Measurements from ENCODE around the gene LRRC73.
"Not testable (repeated sequence)": the region's sequence is repeated elsewhere in the genome, so short reads cannot be mapped to it uniquely, and the experiment has no call there.

Gene LRRC73

DNA sequence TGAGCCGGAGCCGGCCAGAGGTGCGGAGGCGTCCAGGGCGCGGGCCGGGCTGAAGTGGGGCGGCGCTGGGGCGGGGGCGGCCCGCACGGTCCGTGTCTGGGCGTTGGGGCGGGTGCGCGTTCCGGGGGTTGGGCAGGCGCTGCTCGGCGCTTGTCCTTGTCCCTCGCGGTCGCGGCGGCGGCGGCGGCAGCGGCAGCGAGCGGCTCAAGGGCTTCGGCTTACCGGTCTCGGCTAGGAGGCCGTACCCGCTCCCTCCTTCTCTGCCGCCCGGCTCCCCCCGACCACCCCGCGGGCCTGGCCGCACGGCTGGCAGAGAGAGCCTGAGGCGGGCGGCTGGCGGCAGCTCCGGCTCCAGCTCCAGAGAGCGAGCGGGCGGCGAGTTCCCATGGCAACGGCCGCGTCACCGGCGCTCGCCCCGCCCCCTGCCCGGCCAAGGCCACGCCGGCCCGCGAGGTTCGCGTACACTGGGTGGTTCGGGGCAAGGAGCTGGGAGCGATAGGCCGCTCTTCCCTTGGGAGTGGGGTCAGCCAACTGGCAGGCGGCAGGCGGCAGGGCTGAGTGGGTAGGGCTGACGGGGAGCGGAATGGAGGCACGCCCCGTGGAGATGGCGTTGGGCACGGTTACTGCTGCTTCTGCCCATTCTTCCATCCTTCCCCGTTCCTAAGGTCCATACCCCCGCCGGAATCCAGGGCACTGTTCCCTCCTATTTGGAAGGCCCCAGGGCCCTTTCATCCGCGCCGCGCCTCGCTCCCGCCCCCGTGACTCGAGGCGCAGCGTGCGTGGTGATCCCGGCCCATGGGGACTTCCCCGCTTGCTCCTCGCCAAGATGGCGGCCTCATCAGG lies at the start of gene LRRC73:
LRRC73 (minus strand) TSS at position 363 of the 843 bp plus-strand sequence. CDS start 561 bp downstream, outside the sequence.
- Histone ChIP-seq H2AFZ (ENCODE audit: low read depth, low read length) (no peak within 1 kb of the TSS), H3K4me2 (ENCODE audit: insufficient read depth, low read length) (peak within 1 kb of the TSS; percentile 25; the same call in 1 of the 2 replicates), H3K9me3 (ENCODE audit: insufficient read depth, low read length, severe bottlenecking) (no peaks in the 10 kb centered on the region), H3K79me2 (ENCODE audit: insufficient read depth, low read length) (peaks cover 14% of the 10 kb centered on the region), H3K27me3 (ENCODE audit: insufficient read depth, low read length, poor library complexity) (no peaks in the 10 kb centered on the region), H3K4me3 (ENCODE audit: low read depth in 1 of 2, low read length in 2 of 2) (no peak within 1 kb of the TSS), H3K36me3 (ENCODE audit: insufficient read depth, low read length) (peaks cover 56% of the 10 kb centered on the region), H3K27ac (ENCODE audit: low read length) (no peak within 1 kb of the TSS), H3K4me1 (ENCODE audit: insufficient read depth, low read length) (peaks cover 11% of the 10 kb centered on the region), H3K9ac (ENCODE audit: low read depth, low read length) (no peak within 1 kb of the TSS), H4K20me1 (ENCODE audit: insufficient read depth, low read length) (peaks cover 16% of the 10 kb centered on the region)
- ATAC-seq (ENCODE audit: insufficient read depth, low read depth) (peak; percentile 32; the same call in 2 of the 3 replicates), DNase-seq (peak; percentile 32)
- TF ChIP-seq EZH2 (IDR thresholded peaks at IDR 0.05; ENCODE audit: borderline replicate concordance, low read depth, low read length, severe bottlenecking) (no peak), CTCF (IDR thresholded peaks at IDR 0.05; ENCODE audit: borderline replicate concordance, extremely low read depth, low read length, poor library complexity, severe bottlenecking) (no peak)

DNA sequence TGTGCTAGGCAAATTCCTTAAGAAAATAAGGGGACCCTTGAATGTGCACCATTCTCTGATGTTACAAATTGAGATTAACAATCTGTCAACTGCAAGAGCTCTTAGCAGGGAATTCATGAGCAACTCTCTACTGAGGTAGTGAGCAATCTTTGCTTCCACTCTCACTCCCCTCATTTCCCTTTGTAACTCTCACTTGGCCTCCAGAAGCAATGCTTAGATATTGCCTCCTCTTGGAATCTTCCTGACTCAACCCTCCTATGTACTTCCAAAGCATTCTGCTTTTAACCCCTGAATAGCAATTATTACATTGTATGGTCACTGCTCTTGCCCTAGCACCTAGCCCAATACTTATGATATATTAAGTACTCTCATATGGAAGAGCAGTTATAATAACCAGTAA lies 49.2 kb upstream of the LRRC73 start:
- Histone ChIP-seq H3K4me2 (ENCODE audit: insufficient read depth, low read length) (no peak overlapping the region), H3K4me1 (ENCODE audit: insufficient read depth, low read length) (no peaks in the 10 kb centered on the region), H3K9me3 (ENCODE audit: insufficient read depth, low read length, severe bottlenecking) (no peaks in the 10 kb centered on the region), H3K9ac (ENCODE audit: low read depth, low read length) (no peak overlapping the region), H3K27me3 (ENCODE audit: insufficient read depth, low read length, poor library complexity) (no peaks in the 10 kb centered on the region), H4K20me1 (ENCODE audit: insufficient read depth, low read length) (no peaks in the 10 kb centered on the region), H3K79me2 (ENCODE audit: insufficient read depth, low read length) (no peaks in the 10 kb centered on the region), H3K4me3 (ENCODE audit: low read depth in 1 of 2, low read length in 2 of 2) (no peak overlapping the region), H2AFZ (ENCODE audit: low read depth, low read length) (no peak overlapping the region), H3K27ac (ENCODE audit: low read length) (no peak overlapping the region), H3K36me3 (ENCODE audit: insufficient read depth, low read length) (peaks cover 100% of the 10 kb centered on the region)
- TF ChIP-seq EZH2 (IDR thresholded peaks at IDR 0.05; ENCODE audit: borderline replicate concordance, low read depth, low read length, severe bottlenecking) (no peak), CTCF (IDR thresholded peaks at IDR 0.05; ENCODE audit: borderline replicate concordance, extremely low read depth, low read length, poor library complexity, severe bottlenecking) (no peak)
- DNase-seq (no peak), ATAC-seq (ENCODE audit: insufficient read depth, low read depth) (no peak)

- H3K9ac ChIP-seq (ENCODE audit: low read depth, low read length); ATAC-seq (ENCODE audit: insufficient read depth, low read depth); H3K4me3 ChIP-seq (ENCODE audit: low read depth in 1 of 2, low read length in 2 of 2); H2AFZ ChIP-seq (ENCODE audit: low read depth, low read length); DNase-seq; H3K4me1 ChIP-seq (ENCODE audit: insufficient read depth, low read length); H3K79me2 ChIP-seq (ENCODE audit: insufficient read depth, low read length); H3K27ac ChIP-seq (ENCODE audit: low read length); H3K27me3 ChIP-seq (ENCODE audit: insufficient read depth, low read length, poor library complexity); H4K20me1 ChIP-seq (ENCODE audit: insufficient read depth, low read length); H3K4me2 ChIP-seq (ENCODE audit: insufficient read depth, low read length); H3K9me3 ChIP-seq (ENCODE audit: insufficient read depth, low read length, severe bottlenecking): not testable (repeated sequence)
- peaks cover 97% of the 10 kb centered on the region for H3K36me3 ChIP-seq (ENCODE audit: insufficient read depth, low read length)
These were observed 47.5 kb upstream of the LRRC73 start for GRCh38 chr6:43557620-43558019.

- no peak for TF ChIP-seq CTCF (IDR thresholded peaks at IDR 0.05; ENCODE audit: borderline replicate concordance, extremely low read depth, low read length, poor library complexity, severe bottlenecking)
- TF ChIP-seq EZH2 (IDR thresholded peaks at IDR 0.05; ENCODE audit: borderline replicate concordance, low read depth, low read length, severe bottlenecking) = no peak
- ATAC-seq (ENCODE audit: insufficient read depth, low read depth) (no peak), DNase-seq (no peak)
- no peaks in the 10 kb centered on the region for H3K9me3 ChIP-seq (ENCODE audit: insufficient read depth, low read length, severe bottlenecking)
- H3K79me2 ChIP-seq (ENCODE audit: insufficient read depth, low read length) = 0 out of 2 replicates have a peak, but pooled peaks cover 2% of the 10 kb centered on the region
- peaks cover 95% of the 10 kb centered on the region for H3K36me3 ChIP-seq (ENCODE audit: insufficient read depth, low read length)
- no peak overlapping the region for H3K4me2 ChIP-seq (ENCODE audit: insufficient read depth, low read length)
- H4K20me1 ChIP-seq (ENCODE audit: insufficient read depth, low read length) = no peaks in the 10 kb centered on the region
- H3K27ac ChIP-seq (ENCODE audit: low read length) = no peak overlapping the region
- H3K4me3 ChIP-seq (ENCODE audit: low read depth in 1 of 2, low read length in 2 of 2) = no peak overlapping the region
- no peaks in the 10 kb centered on the region for H3K4me1 ChIP-seq (ENCODE audit: insufficient read depth, low read length)
- H2AFZ ChIP-seq (ENCODE audit: low read depth, low read length) = no peak overlapping the region
- H3K27me3 ChIP-seq (ENCODE audit: insufficient read depth, low read length, poor library complexity) = no peaks in the 10 kb centered on the region
- no peak overlapping the region for H3K9ac ChIP-seq (ENCODE audit: low read depth, low read length)
These were observed 37.1 kb upstream of the LRRC73 start for GRCh38 chr6:43547222-43547621.
